ENCODE measurements around the gene AMT. TPM values are rescaled to one million over a fixed set of nuclear protein-coding genes. Genes with fewer than 3 reads are reported as not detected.

The AMT gene
- total and polyA plus RNA-seq, 4 donors, result 3.8 to 12.4 (median 8.8) TPM

DNA sequence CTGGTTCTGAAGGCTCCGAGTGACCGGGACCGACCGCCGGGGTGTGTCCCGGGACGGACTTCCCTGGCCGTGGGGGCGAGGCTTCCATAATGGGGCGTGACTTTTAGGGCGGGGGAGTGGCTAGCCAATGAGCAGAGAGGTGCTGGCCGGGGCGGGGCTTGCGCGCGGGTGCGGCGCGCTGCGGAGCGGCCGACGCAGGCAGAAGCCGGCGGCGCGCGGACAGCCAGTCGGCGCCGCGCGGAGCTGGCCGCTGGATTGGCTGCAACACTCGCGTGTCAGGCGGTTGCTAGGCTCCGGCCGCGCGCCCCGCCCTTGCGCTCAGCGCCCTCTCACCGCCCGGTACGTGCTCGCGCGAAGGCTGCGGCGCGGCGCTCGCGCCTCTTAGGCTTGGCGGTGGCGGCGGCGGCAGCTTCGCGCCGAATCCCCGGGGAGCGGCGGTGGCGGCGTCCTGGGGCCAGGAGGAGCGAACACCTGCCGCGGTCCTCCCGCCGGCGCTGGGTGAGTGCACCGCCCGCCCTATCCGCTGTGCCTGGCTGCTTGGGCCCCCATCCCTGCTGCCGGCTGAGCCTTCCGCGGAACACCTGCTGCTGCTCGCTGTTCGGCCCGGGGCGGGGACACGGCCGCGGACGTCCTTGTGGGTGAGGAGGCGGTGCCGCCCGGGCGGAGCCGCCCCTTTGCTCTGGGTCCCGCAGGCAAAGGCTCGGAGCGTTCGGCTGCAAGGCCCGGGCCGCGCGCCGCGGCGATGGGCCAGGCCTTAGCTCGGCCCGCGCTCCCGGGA, 47.9 kb upstream of the AMT start, which contains the start of gene DAG1:
TSS of gene DAG1 (plus strand) at position 332 of the 778 bp plus-strand sequence. CDS start 40,268 bp downstream, outside the sequence.
- no peaks in the 10 kb centered on the region for H3K36me3 ChIP-seq (ENCODE audit: control insufficient read depth in 4 of 4, insufficient read depth in 4 of 4, low read length in 4 of 4)
- no peak for TF ChIP-seq CTCF (IDR thresholded peaks at IDR 0.05; ENCODE audit: control extremely low read depth, extremely low read depth)
- H3K9me3 ChIP-seq (ENCODE audit: control insufficient read depth in 4 of 4, insufficient read depth in 3 of 4, low read length in 3 of 4), result no peaks in the 10 kb centered on the region
- ATAC-seq (ENCODE audit: insufficient read depth, low FRiP score), result peak; percentile 93
- no peaks in the 10 kb centered on the region for H3K27me3 ChIP-seq (ENCODE audit: control insufficient read depth in 3 of 3, insufficient read depth in 3 of 3, low read length in 2 of 3)
- peaks cover 3 to 24% (median 11%) of the 10 kb centered on the region in 5 donors for H3K4me1 ChIP-seq (ENCODE audit: control insufficient read depth in 5 of 5, insufficient read depth in 5 of 5, low read length in 5 of 5)
- H3K4me3 ChIP-seq, result peak within 1 kb of the TSS; percentile 66
- DNase-seq, result peak; percentile 98 to 99 (median 99)
- WGBS, 2 donors, result 0 to 2% methylated on average over 76 to 108 of the region's 108 CpGs
- peak within 1 kb of the TSS; percentile 95 to 98 for H3K27ac ChIP-seq (ENCODE audit: low read depth in 1 of 2, low read length in 1 of 2)
- H3K9ac ChIP-seq (ENCODE audit: insufficient read depth in 1 of 2, low read length in 2 of 2), result peak within 1 kb of the TSS; percentile 97

DNA sequence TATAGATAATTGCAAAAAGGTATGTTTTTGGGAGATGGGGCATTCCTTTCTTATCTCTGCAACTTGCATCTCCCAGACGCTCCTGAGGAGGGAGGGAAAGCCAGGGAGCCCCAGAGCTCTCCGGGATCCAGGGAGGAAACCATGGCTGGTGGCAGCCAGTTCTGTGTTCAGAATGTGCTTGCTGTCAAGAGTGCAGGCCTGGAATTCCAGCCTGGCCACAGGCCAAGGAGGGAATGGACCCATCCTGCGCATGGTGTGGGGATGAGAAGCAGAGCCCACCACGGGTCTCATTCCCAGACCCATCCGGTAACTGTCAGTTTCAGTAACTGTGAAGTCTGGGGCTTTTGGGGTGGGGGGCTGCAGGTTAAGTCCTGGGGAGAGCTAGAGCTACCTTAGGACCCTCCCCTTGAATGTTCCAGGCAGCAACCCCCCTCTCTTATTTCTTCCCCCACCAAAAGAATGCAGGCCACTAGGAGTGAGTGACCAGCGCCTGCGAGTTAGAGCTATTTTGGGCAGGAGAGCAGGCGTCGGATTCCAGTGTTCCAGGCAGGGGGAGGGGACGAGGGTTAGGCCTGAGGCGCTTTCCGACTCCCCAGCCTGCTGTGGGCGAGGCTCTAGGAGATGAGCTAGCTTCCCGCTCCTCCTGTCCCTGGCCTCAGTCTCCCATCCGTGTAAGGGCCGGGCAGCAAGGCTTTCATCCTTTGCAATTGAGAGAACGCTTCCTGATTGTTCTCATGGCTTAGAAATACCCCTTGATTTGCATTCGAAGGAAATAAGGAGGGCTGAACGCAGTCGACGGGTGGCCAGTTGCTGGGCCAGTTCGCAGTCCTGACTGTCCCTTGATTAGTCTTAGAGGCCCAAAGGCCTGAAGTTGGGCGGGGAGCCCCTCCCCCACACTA, 47.0 kb upstream of the AMT start:
- Histone ChIP-seq H3K9me3 (ENCODE audit: control insufficient read depth in 4 of 4, insufficient read depth in 3 of 4, low read length in 3 of 4) (no peaks in the 10 kb centered on the region), H3K4me3 (no peak overlapping the region), H3K36me3 (ENCODE audit: control insufficient read depth in 4 of 4, insufficient read depth in 4 of 4, low read length in 4 of 4) (no peaks in the 10 kb centered on the region), H3K27ac (ENCODE audit: low read depth in 1 of 2, low read length in 1 of 2) (peak overlapping the region; percentile 95 to 98), H3K9ac (ENCODE audit: insufficient read depth in 1 of 2, low read length in 2 of 2) (peak overlapping the region; percentile 70 to 97), H3K4me1 (ENCODE audit: control insufficient read depth in 5 of 5, insufficient read depth in 5 of 5, low read length in 5 of 5) (peaks cover 3 to 24% (median 11%) of the 10 kb centered on the region in 5 donors), H3K27me3 (ENCODE audit: control insufficient read depth in 3 of 3, insufficient read depth in 3 of 3, low read length in 2 of 3) (no peaks in the 10 kb centered on the region)
- WGBS, 2 donors, result 9 to 18% methylated on average over 23 of the region's 23 CpGs
- ATAC-seq (ENCODE audit: insufficient read depth, low FRiP score), result peak; percentile 25
- TF ChIP-seq CTCF (IDR thresholded peaks at IDR 0.05; ENCODE audit: control extremely low read depth, extremely low read depth), result no peak
- DNase-seq, result peak; percentile 87 to 93 (median 90)

- TF ChIP-seq CTCF (IDR thresholded peaks at IDR 0.05; ENCODE audit: control extremely low read depth, extremely low read depth), result no peak
- DNase-seq (no peak), ATAC-seq (ENCODE audit: insufficient read depth, low FRiP score) (no peak)
- WGBS, 2 donors, result 91 to 96% methylated on average over 2 of the region's 2 CpGs
- H3K36me3 ChIP-seq (ENCODE audit: control insufficient read depth in 4 of 4, insufficient read depth in 4 of 4, low read length in 4 of 4), result no peaks in the 10 kb centered on the region
- H3K4me1 ChIP-seq (ENCODE audit: control insufficient read depth in 5 of 5, insufficient read depth in 5 of 5, low read length in 5 of 5), result peaks cover 3 to 19% (median 10%) of the 10 kb centered on the region in 5 donors
- no peaks in the 10 kb centered on the region for H3K27me3 ChIP-seq (ENCODE audit: control insufficient read depth in 3 of 3, insufficient read depth in 3 of 3, low read length in 2 of 3)
- no peaks in the 10 kb centered on the region for H3K9me3 ChIP-seq (ENCODE audit: control insufficient read depth in 4 of 4, insufficient read depth in 3 of 4, low read length in 3 of 4)
- no peak overlapping the region for H3K4me3 ChIP-seq
- no peak overlapping the region for H3K9ac ChIP-seq (ENCODE audit: insufficient read depth in 1 of 2, low read length in 2 of 2)
- H3K27ac ChIP-seq (ENCODE audit: low read depth in 1 of 2, low read length in 1 of 2), result peak overlapping the region in 1 of 2 donors; percentile 24
These were observed 43.8 kb upstream of the AMT start for GRCh38 chr3:49466085-49466484.
